Uterus (tissue), 4 donors: ENCODE data around the gene HMX2. TPM values are rescaled to one million over a fixed set of nuclear protein-coding genes. Genes with fewer than 3 reads are reported as not detected.

Source experiments
- DNase-seq, 2 donors: peaks; one replicate each; pipeline ENCODE4 v3.0.0-alpha.2; 2019 to 2020
- H3K27ac ChIP-seq, 2 donors: fragments of 200-600 bp; sonication (generic); 1 replicate in 1 of 2; 2 replicates in 1 of 2; pipeline ENCODE4 v1.5.1; 2016 to 2018
- H3K27me3 ChIP-seq, 2 donors: fragments of 200-600 bp; sonication (generic); one replicate each; pipeline ENCODE4 v1.5.1; 2018 to 2019; ENCODE audit warnings: control low read depth in 1 of 2
- H3K36me3 ChIP-seq, 2 donors: fragments of 200-600 bp; sonication (generic); one replicate each; pipeline ENCODE4 v1.5.1; 2019; ENCODE audit warnings: control low read depth in 1 of 2
- H3K4me1 ChIP-seq, 2 donors: fragments of 200-600 bp; sonication (generic); one replicate each; pipeline ENCODE4 v1.5.1; 2018 to 2019; ENCODE audit warnings: control low read depth in 1 of 2
- H3K4me3 ChIP-seq, 2 donors: fragments of 200-600 bp; sonication (generic); 1 replicate in 1 of 2; 2 replicates in 1 of 2; pipeline ENCODE4 v1.5.1; 2018 to 2019; ENCODE audit warnings: mild to moderate bottlenecking in 1 of 2
- H3K9me3 ChIP-seq, 2 donors: fragments of 200-600 bp; sonication (generic); one replicate each; pipeline ENCODE4 v1.5.1; 2019; ENCODE audit warnings: control low read depth in 1 of 2
- CTCF ChIP-seq, 4 experiments: fragments of 200-600 bp in 2 of 4; fragments of 450-650 bp in 2 of 4; sonication (generic) in 2 of 4; IDR thresholded peaks; one replicate each; pipeline ENCODE4 v1.5.1; 2016 to 2019; ENCODE audit warnings: antibody characterized with exemption in 4 of 4, mild to moderate bottlenecking in 2 of 4, moderate library complexity in 1 of 4
- POLR2A ChIP-seq, 2 donors: fragments of 450-650 bp; IDR thresholded peaks; one replicate each; pipeline ENCODE4 v1.6.1; 2016; ENCODE audit warnings: antibody characterized with exemption in 2 of 2, mild to moderate bottlenecking in 1 of 2, moderate library complexity in 1 of 2
- intact Hi-C: fragments of 100-400 bp; cut with DNase I; formaldehyde crosslinking; loops from one replicate; pipeline ENCODE4 v1.15.1; 2023; ENCODE audit warnings: low total_unique reads
- total RNA-seq, 4 donors: library from RNA; depleted of rRNA in 3 of 4; stranded (reverse); fragments of >200 nt in 3 of 4; gene quantifications; one replicate each; pipeline versions ENCODE4 v1.1.0 to v1.2.4, GENCODE V29; 2014 to 2023
- donor health status: DM: yes; HTN: yes; CAD: no.

The HMX2 gene
- total RNA-seq, 4 donors from 2014 or later: not detected

GRCh38 chr10:123149568-123150270, 1.8 kb downstream of the HMX2 start:
- peaks cover 33 to 76% of the 10 kb centered on the region in 2 donors for H3K27me3 ChIP-seq
- H3K4me1 ChIP-seq: peaks cover 0 to 11% of the 10 kb centered on the region in 2 donors
- intact Hi-C loops: no loop called here
- no peaks in the 10 kb centered on the region for H3K9me3 ChIP-seq
- H3K4me3 ChIP-seq: peak overlapping the region; percentile 5 to 31
- no peaks in the 10 kb centered on the region for H3K36me3 ChIP-seq
- no peak for DNase-seq
- no peak overlapping the region for H3K27ac ChIP-seq
- TF ChIP-seq POLR2A (IDR thresholded peaks at IDR 0.05) (no peak), CTCF (IDR thresholded peaks at IDR 0.05) (no peak)

GRCh38 chr10:123150271-123150985, 2.5 kb downstream of the HMX2 start:
- intact Hi-C loops: no loop called here
- H3K4me3 ChIP-seq: peak overlapping the region in 1 of 2 donors; percentile 31
- H3K27me3 ChIP-seq: peaks cover 33 to 69% of the 10 kb centered on the region in 2 donors
- H3K9me3 ChIP-seq: no peaks in the 10 kb centered on the region
- DNase-seq: peak in 1 of 2 donors; percentile 11
- TF ChIP-seq POLR2A (IDR thresholded peaks at IDR 0.05) (no peak), CTCF (IDR thresholded peaks at IDR 0.05) (no peak)
- H3K27ac ChIP-seq: no peak overlapping the region
- H3K36me3 ChIP-seq: no peaks in the 10 kb centered on the region
- H3K4me1 ChIP-seq: peaks cover 0 to 11% of the 10 kb centered on the region in 2 donors

GRCh38 chr10:123150986-123151736, 3.2 kb downstream of the HMX2 start:
- H3K27ac ChIP-seq: no peak overlapping the region
- intact Hi-C loops: no loop called here
- H3K9me3 ChIP-seq: no peaks in the 10 kb centered on the region
- H3K4me3 ChIP-seq: no peak overlapping the region
- no peak for DNase-seq
- no peak for TF ChIP-seq POLR2A (IDR thresholded peaks at IDR 0.05)
- TF ChIP-seq CTCF (IDR thresholded peaks at IDR 0.05): no peak
- H3K4me1 ChIP-seq: peaks cover 3 to 11% of the 10 kb centered on the region in 2 donors
- H3K27me3 ChIP-seq: peaks cover 28 to 62% of the 10 kb centered on the region in 2 donors
- H3K36me3 ChIP-seq: no peaks in the 10 kb centered on the region

GRCh38 chr10:123151737-123152135, 3.8 kb downstream of the HMX2 start:
- Histone ChIP-seq H3K4me1 (peaks cover 3 to 11% of the 10 kb centered on the region in 2 donors), H3K36me3 (no peaks in the 10 kb centered on the region), H3K4me3 (no peak overlapping the region), H3K27ac (no peak overlapping the region), H3K9me3 (no peaks in the 10 kb centered on the region), H3K27me3 (peaks cover 27 to 60% of the 10 kb centered on the region in 2 donors)
- no peak for DNase-seq
- TF ChIP-seq CTCF (IDR thresholded peaks at IDR 0.05) (no peak), POLR2A (IDR thresholded peaks at IDR 0.05) (no peak)
- intact Hi-C loops: no loop called here
